HG02852 (cell line): Measurements from ENCODE around the gene IL27RA.
"Not testable (repeated sequence)": the region's sequence is repeated elsewhere in the genome, so short reads cannot be mapped to it uniquely, and the experiment has no call there.

Experiments used
- ATAC-seq: cut with Tn5 transposase; IDR thresholded peaks from one replicate; pipeline ENCODE4 v1.9.1; 2021; ENCODE audit warnings: mild to moderate bottlenecking, moderate library complexity; ENCODE audit not compliant: unreplicated experiment

IL27RA gene

DNA sequence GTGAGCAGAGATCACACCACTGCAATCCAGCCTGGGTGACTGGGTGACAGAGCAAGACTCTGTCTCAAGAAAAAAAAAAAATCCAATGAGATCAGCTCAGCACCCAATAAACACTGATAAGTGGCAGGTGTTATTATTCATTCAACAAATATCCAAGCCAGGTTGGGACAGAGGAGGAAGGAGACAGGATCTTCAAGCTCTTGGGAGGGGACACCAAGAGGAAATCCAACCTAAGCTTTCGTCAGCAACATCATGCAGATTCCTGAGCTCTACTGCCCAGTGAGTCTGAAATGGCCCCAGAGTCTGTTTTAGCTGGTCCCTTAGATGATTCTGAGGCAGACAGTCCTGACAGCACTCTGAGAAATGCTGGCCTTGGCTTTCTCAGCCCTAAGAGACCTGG lies 33.1 kb upstream of the IL27RA start:
- no peak for ATAC-seq

- no peak for ATAC-seq
Observed at GRCh38 chr19:13999085-13999484, 32.5 kb upstream of the IL27RA start.

DNA sequence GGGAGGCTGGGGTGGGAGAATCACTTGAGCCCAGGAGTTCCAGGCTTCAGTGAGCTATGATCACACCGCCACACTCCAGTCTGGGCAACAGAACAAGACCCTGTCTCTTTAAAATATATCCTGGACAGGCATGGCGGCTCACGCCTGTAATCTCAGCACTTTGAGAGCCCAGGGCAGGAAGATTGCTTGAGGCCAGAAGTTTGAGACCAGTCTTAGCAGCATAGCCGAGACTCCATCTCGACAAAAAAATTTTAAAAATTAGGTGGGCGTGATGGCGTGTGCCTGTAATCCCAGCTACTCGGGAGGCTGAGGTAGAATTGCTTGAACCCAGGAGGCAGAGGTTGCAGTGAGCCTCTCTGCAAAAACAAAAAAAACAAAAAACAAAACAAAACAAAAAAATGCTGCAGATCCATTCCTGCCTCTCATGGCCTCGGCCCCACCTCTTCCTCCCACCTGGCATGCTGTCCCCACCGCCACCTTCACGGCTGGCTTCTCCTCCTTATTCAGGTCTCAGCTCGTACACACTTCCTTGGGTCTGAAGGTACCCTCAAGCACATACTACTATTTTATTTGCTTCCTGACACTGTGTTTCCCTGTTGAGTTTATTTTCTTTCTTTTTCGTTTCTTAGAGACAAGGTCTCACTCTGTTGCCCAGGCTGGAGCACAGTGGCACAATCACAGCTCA lies 30.7 kb upstream of the IL27RA start:
- no peak for ATAC-seq

- no peak for ATAC-seq
Observed at GRCh38 chr19:14002571-14003250, 28.9 kb upstream of the IL27RA start.

- ATAC-seq, result no peak
Observed at GRCh38 chr19:14003251-14004055, 28.1 kb upstream of the IL27RA start.

DNA sequence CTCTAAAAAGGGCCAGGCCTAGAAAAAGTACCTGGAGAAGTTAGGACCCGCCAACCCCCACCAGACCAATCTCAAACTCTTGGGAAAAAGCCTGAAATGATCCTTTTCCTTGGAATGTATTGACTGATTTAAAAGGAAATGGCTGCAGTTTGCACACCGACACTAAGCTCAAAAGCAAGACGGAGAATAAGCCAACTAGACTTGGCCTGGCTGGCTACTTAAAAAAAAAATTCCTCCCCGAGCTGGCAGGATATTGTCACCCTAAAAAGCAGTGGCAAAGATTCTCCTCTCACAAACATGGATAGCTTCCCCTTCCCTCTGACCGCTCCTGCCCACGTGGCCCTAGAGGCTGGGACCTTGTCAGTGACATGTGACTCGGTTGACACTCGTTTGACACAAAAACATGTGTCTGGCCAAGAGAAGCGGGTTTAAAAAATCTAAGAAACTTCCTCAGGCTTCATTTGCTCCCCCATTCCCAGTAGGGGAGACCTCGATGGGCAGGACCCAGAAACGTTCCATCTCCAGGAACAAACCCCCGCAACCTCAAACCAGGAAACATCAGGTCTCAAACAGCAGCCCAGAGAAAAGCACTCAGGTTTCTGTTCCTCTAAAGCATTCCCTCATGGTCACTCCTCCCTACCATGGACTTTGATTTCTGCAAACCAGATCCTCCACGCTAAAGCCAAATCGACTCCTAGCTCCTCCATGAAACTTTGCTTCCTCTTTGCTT lies 26.8 kb upstream of the IL27RA start:
- ATAC-seq, result no peak

DNA sequence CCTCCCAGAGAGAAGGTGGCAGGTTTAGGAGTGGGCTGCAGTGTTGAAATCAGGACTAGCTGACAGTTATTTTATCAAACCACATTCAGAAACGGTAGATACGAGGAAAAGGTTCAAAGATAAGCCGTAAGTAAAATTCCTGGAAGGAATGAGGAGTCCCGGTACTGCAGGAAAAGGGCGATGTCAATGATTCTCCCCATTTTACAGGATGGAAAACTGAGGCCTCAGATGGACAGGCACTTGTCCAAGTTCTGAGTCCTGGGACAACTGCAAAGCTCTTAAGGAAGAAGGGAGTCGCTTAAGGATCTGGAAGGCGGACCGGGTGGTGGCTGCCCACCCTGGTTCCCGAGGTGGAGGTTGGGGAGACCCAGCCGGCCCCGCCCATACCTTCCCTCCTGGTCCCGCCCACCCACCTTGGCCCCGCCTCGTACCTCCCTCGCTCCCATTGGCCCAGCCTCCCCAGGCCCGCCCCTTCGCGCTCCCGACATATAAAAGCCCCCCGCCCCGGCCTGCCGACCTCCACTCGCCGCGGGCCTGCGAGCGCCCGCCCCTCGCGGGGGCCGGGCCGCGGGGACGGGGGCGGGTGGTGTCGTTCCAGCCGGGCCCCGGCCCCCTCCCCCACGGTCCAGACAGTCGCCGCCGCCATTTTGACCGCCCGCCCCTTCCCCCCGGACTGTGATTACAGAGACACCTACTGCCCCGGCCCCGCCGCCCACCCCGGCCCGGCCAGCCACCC lies 26.0 kb upstream of the IL27RA start:
- peak; percentile 32 for ATAC-seq

GRCh38 chr19:14006085-14006765 lies 25.3 kb upstream of the IL27RA start, which contains the start of gene RFX1:
Gene RFX1 (minus strand): TSS chr19:14006320. CDS start chr19:13993843, 12,477 bp downstream.
- peak; percentile 72 for ATAC-seq

DNA sequence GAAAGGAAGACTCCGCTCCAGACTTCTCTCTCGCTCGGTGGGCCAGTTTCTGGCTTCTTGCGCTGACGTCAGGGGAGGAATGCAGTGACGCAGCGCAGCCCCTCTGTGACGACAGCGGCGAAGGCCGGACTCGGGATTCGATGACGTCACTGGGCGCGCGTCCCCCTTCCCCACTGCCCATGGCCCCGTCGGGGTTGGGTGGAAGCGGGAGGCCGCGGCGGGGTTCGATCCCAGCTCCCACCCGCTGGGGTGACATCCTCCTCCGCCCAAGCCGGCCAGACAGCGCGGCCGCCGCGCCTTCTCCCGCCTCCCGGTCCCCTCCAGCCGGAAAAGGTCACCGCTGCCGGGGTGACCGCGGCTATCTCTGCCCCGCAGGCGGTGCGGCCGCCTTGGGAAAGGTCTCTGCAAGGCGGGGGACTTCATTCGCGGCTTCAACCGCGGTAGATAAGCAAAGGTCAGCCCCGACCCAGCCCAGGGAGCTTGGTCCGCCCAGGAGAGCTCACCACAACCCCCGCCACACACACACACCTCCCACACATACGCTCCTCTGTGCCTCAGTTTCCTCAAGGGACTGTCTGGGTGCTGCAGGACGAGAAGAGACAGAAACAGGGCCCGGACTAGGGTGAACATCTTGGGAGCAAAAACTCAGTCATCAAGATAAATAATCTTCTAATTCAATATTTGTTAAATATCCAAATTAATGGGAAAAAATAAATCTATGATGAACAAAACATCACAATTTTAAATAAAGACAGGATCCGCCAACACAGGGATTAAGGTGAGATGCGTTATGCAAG lies 24.6 kb upstream of the IL27RA start:
- peak; percentile 32 for ATAC-seq

DNA sequence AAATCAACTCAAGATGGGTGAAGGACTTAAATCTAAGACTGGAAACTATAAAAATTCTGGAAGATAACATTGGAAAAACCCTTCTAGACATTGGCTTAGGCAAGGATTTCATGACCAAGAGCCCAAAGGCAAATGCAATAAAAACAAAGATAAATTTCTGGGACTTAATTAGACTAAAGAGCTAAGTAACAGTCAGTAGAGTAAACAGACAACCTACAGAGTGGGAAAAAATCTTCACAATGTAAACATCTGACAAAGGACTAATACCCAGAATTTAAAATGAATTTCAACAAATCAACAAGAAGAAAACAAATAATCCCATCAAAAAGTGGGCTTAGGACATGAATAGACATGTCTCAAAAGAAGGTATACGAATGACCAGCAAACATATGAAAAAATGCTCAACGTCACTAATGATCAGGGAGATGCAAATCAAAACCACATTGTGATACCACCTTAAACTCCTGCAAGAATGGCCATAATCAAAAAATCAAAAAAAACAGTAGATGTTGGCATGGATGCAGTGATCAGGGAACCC lies 19.1 kb upstream of the IL27RA start:
- ATAC-seq, result no peak

- ATAC-seq, result peak; percentile 74
Observed at GRCh38 chr19:14015524-14016035, 16.0 kb upstream of the IL27RA start.

DNA sequence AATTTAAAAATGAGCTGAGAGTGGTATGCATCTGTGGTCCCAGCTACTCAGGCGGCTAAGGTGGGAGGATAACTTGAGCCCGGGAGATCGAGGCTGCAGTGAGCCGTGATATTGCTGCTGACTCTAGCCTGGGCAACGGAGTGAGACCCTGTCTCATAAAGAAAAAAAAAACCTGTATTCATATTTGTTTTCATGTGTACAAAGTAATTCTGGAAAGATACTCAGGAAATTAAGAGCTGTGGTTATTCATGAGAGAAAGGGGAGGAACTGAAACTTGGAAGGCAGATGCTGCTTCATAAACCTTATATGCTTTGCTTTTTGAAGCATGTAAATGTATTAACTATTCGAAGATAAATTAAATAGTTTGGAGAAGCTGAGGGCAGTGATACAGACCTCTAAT lies 12.5 kb upstream of the IL27RA start:
- no peak for ATAC-seq

GRCh38 chr19:14019739-14020138 lies 11.8 kb upstream of the IL27RA start:
- not testable (repeated sequence) for ATAC-seq

- no peak for ATAC-seq
Observed at GRCh38 chr19:14021474-14021873, 10.1 kb upstream of the IL27RA start.

GRCh38 chr19:14022469-14022868 lies 9.1 kb upstream of the IL27RA start:
- no peak for ATAC-seq

- ATAC-seq, result no peak
Observed at GRCh38 chr19:14023404-14024235, 7.9 kb upstream of the IL27RA start.

DNA sequence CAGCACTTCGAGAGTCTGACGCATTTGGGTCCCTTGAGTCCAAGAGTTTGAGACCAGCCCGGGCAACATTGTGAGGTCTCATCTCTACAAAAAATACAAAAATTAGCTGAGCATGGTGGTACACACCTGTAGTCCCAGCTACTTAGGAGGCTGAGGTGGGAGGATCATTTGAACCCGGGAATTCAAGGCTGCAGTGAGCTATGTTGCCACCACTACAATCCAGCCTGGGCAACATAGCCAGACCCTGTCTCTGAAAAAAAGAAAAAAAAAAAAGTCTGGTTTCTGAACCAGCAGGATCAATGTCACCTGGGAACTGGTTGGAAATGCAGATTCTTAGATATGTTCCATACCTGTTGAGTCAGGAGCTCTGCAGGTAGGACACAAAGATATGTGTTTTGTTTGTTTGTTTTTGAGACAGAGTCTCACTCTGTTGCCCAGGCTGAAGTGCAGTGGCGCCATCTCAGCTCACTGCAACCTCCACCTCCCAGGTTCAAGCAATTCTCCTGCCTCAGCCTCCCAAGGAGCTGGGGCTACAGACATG lies 4.8 kb upstream of the IL27RA start:
- not testable (repeated sequence) for ATAC-seq
